GM19035 (cell line): Measurements from ENCODE around the gene OTUD1.

Experiments
- ATAC-seq: cut with Tn5 transposase; IDR thresholded peaks from one replicate; pipeline ENCODE4 v1.9.1; 2021; ENCODE audit not compliant: unreplicated experiment

Gene OTUD1

DNA sequence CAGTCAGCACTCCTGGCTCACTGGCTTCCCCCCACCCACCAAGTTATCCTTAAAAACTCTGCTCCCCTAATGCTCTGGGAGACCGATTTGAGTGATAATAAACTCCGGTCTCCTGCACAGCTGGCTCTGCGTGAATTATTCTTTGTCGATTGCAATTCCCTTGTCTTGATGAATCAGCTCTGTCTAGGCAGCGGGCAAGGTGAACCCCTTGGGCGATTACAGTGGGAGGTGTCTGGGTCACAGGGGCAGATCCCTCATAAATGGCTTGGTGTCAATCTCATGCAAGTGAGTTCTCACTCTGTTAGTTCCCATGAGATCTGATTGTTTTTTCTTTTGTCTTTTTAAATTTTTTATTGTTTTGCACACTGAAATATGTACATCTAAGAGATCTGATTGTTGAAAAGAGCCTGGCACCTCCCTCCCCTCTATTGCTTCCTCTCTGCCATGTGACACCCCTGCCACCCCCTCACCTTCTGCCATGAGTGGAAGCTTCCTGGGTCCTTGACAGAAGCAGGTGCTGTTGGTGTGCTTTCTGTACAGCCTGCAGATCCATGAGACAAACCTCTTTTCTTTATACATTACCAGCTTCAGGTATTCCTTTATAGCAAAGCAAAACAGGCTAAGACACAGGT, 20.5 kb downstream of the OTUD1 start:
- no peak for ATAC-seq

DNA sequence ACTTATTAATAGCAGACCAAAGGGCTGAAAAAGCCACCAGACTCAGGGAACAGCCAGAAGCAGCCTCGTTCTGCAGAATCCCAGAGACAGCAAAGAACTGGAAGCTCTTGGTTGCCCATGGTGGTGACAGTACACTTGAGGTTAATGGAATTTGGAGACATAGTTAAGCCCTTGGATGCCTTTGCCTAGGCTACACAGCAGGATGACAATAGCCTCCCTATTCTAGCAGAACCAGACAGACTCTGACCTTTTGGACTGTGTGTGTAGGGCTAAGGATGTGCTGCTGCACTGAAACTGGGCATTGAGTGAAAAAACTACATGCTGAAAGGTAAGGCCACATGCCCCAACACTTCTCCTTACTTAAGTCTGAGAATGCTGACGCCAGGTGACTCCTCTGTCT, 22.7 kb downstream of the OTUD1 start:
- ATAC-seq: no peak

DNA sequence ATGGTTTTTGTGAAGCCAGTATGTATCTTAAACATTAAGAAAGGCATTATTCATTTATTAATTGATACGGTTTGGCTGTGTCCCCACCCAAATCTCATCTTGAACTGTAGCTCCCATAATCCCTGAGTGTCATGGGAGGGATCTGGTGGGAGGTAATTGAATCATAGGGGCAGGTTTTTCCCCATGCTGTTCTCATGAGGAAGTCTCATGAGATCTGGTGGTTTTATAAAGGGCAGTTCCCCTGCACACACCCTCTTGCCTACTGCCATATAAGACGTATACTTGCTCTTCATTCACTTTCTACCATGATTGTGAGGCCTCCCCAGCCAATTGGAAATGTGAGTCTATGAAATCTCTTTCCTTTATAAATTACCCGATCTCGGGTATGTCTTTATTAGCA, 28.1 kb downstream of the OTUD1 start:
- no peak for ATAC-seq

DNA sequence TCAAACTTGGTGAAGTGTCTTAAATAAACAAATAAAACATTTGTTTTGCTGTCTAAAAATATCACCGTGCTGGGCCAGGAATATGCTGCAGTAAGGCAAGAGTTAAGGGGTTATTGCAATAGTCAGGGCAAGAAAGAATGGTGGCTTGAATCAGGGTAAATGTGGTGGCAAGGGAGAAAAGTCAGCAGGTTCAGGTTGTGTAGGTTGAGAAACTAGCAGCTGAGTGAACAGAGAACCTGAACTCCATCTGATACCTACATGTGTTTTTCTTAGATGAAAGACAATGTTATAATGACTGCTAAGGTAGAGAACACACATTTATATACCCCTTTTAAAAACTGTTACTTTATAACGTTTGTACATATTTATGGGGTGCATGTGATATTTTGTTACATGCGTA, 28.7 kb downstream of the OTUD1 start:
- no peak for ATAC-seq

DNA sequence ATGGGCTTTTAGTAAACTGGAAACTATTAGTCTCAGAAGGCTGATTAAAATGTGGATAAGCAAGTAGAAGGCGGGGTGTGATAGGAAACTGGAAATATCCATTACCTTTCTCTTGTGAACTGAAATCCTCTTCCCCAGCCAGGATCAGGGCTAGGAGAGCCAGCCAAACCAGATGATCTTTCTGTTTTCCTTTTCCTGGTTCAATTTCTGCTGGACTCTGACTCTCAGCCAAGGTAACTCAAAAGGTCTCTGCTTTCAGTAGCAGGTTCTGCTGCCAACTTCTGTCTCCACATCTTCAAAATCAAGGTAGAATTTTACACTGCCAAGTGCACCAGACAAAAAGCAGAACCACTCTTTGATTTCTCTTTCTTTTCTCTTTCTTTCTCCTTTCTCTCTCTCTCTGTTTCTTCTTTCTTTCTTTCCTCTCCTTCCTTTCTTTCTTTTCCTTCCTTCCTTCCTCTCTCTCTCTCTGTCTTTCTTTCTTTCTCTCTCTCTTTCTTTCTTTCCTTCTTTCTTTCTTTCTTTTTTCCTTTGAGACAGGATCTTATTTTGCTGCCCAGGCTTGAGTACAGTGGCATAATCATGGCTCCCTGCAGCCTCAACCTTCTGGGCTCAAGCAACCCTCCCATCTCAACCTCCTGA, 30.8 kb downstream of the OTUD1 start:
- no peak for ATAC-seq

DNA sequence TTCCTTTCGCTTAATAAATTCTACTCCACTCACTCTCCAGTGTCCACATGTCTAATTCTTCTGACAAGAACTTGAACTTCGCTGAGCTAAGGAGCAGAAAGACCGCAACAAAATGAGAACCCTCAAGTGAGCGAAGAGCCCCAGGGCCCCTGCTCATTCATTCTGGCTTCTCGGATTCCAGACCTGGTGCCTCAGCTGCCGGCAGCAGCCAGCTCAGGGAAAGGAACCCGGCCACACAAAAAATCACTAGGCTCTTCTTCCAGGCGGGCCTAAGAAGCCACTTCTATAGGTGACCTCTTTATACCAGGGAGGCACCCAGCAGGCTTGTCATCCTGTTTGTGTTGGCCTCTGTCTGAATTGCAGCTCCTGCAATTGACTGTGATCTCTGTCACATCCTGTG, 33.3 kb downstream of the OTUD1 start:
- no peak for ATAC-seq

DNA sequence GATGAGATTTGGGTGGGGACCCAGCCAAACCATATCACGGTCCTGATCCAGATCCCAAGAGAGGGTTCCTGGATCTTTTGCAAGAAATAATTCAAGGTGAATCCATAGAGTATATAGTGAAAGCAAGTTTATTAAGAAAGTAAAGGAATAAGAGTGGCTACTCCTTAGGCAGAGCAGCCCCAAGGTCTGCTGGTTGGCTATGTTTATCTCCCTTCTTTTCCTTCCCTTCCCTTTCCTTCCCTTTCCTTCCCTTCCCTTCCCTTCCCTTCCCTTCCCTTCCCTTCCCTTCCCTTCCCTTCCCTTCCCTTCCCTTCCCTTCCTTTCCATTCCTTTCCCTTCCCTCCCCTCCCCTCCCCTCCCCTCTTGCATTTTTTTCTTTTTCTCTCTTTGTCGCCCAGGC, 35.2 kb downstream of the OTUD1 start:
- no peak for ATAC-seq

DNA sequence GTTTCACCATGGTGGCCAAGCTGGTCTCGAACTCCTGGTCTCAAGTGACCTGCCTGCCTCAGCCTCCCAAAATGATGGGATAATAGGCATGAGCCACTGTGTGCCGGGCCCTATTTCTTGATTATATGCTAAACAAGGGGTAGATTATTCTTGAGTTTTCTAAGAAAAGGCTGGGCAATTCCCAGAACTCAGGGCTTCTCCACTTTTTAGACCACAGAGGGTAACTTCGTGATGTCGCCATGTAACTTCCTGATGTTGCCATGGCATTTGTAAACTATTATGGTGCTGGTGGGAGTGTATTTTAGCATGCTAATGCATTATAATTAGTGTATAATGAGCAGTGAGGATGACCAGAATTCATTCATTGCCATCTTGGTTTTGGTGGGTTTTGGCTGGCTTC, 35.8 kb downstream of the OTUD1 start:
- ATAC-seq: no peak

DNA sequence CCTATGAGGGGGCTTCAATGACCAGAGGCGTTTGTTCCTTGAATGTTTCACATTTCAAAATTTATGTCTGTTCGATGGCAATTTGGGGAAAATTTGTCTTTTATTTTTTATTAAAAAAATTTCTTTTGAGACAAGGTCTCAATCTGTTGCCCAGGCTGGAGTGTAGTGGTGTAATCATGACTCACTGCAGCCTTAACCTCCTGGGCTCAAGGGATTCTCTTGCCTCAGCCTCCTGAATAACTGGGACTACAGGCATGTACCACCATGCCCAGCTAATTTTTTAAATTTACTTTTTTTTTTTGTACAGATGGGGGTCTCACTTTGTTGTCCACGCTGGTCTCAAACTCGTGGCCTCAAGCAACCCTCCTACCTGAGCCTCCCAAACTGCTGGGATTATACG, 39.7 kb downstream of the OTUD1 start:
- no peak for ATAC-seq

DNA sequence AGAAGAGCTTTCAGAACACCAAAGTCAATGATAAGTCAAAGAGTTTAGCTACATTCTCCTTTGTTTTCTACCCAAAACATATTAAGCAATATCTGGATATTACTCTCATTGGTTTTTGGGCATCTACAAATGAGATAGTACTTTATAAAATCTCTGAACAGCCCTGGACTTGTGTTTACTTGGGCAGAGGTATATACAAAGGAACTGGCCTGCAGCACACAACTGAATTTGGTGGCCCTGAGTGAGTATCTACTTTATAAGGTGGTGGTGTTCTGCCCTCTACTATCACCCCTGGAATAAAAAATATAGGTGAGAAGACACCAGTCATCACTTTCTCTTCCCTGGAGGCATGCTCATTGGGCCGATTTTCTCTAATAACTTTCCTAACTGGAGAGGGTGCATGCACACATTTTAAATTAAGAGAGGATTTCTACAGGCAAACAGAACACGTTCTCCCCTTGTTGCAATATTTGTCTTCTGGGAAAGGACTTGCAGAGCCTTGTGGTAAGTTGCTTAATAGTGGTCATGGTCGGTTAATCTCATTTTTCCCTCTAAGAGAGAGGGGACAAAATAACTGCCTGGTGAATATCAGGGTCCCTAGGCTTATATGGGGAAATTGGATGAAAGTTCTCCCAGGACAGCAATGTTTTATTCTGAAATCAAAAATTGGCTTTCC, 41.1 kb downstream of the OTUD1 start:
- no peak for ATAC-seq

DNA sequence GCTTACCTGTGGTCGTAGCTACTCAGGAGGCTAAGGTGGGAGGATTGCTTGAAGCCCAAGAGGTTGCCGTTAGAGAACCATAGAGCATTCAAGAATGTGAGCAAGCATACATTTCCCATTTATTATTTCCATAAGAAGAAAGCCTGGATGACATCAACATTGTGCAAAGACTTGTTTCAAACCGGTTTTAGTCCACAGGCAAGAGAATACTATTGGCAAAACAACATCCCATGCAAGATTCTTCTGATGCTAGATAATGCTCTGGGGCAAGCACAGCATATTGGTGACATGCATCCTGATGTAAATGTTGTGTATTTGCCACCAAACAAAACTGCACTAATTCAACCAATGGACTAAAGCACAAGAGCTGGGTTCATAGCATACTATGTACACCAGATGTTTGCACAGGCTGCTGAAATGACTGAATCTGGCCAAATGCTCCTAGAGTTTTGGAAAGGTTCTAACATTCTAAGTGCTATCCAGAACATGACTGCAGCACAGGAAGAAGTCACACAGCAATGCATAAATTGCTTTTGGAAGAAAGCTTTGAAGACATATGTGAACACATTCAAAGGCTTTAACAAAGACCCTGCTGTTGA, 42.6 kb downstream of the OTUD1 start:
- ATAC-seq: no peak

DNA sequence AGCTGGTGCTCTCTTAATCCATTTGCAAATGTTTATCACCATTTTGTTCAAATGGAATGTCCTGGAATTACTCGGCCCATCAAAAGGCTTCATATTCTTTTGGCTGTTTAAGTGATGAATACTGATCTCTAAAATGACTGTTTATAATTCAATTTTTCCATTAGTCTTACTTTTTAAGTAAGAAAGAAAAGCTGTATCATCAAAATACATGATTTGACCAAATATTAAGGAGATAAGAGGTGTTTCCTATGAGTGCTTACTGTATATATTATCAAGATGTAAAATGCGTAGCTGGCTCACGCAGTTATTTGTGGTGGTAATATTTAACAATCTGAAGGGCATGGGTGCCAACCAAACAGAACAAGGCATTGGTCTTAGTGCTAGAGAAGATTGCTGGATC, 51.2 kb downstream of the OTUD1 start:
- ATAC-seq: no peak
